Activated naive CD4-positive, alpha-beta T cell treated with anti-CD3 and anti-CD28 coated beads for 36 hours (primary cell): ENCODE data around the gene PITPNC1. TPM values are rescaled to one million over a fixed set of nuclear protein-coding genes. Genes with fewer than 3 reads are reported as not detected.
"Not testable (repeated sequence)": the region's sequence is repeated elsewhere in the genome, so short reads cannot be mapped to it uniquely, and the experiment has no call there.

ENCODE experiments used
- CTCF ChIA-PET: fragments of 350-600 bp; sonication (Branson Sonifier 250); formaldehyde crosslinking; loops from one replicate; lab custom pipeline; 2021; ENCODE audit warnings: antibody characterized with exemption; lab: Charles Lee
- DNase-seq: peaks from one replicate; pipeline ENCODE4 v3.0.0-alpha.2; 2020
- H3K27ac Mint-ChIP-seq: one replicate; pipeline ENCODE4 v1.8.0; 2021; ENCODE audit warnings: mild to moderate bottlenecking, mixed read lengths
- H3K27me3 Mint-ChIP-seq: one replicate; pipeline ENCODE4 v1.8.0; 2021; ENCODE audit warnings: low read depth, mixed read lengths
- H3K36me3 Mint-ChIP-seq: one replicate; pipeline ENCODE4 v1.8.0; 2021; ENCODE audit warnings: low read depth, mixed read lengths
- H3K4me1 Mint-ChIP-seq: one replicate; pipeline ENCODE4 v1.8.0; 2021; ENCODE audit warnings: low read depth, mixed read lengths
- H3K4me3 Mint-ChIP-seq: one replicate; pipeline ENCODE4 v1.8.0; 2021; ENCODE audit warnings: mild to moderate bottlenecking, moderate library complexity, mixed read lengths
- H3K9me3 Mint-ChIP-seq: one replicate; pipeline ENCODE4 v1.8.0; 2021; ENCODE audit warnings: mixed read lengths
- intact Hi-C: fragments of 100-400 bp; cut with micrococcal nuclease; formaldehyde crosslinking; loops from one replicate; pipeline ENCODE4 v1.15.1; 2023
- total RNA-seq, 2 experiments: library from RNA; stranded (reverse); gene quantifications; one replicate each; pipeline ENCODE4 v1.2.3, GENCODE V29; 2021

Gene PITPNC1
- total RNA-seq, 2 experiments from 2014 or later = 58.7 to 60.0 TPM

GRCh38 chr17:67493812-67494211, 116.7 kb downstream of the PITPNC1 start:
- CTCF ChIA-PET = interaction anchor here (0.5 to 1.3 kb wide), 2 partner anchors 114 to 115 kb away, joined by 4 read pairs; no protein-coding TSS in a partner anchor
- Mint-ChIP-seq H3K27ac (no peak overlapping the region), H3K27me3 (no peaks in the 10 kb centered on the region), H3K9me3 (peaks cover 3% of the 10 kb centered on the region), H3K36me3 (peaks cover 8% of the 10 kb centered on the region), H3K4me1 (peaks cover 66% of the 10 kb centered on the region), H3K4me3 (no peak overlapping the region)
- no peak for DNase-seq
- intact Hi-C loops = no loop called here

GRCh38 chr17:67495534-67495933, 118.5 kb downstream of the PITPNC1 start:
- H3K27ac Mint-ChIP-seq, H3K36me3 Mint-ChIP-seq, CTCF ChIA-PET, H3K27me3 Mint-ChIP-seq, H3K9me3 Mint-ChIP-seq, intact Hi-C loops, DNase-seq, H3K4me3 Mint-ChIP-seq: not testable (repeated sequence)
- H3K4me1 Mint-ChIP-seq = peaks cover 62% of the 10 kb centered on the region

GRCh38 chr17:67496286-67496685, 119.2 kb downstream of the PITPNC1 start:
- intact Hi-C loops = no loop called here
- peaks cover 61% of the 10 kb centered on the region for H3K4me1 Mint-ChIP-seq
- H3K27ac Mint-ChIP-seq = no peak overlapping the region

GRCh38 chr17:67499685-67500084, 122.6 kb downstream of the PITPNC1 start:
- no peak for DNase-seq
- intact Hi-C loops = no loop called here
- Mint-ChIP-seq H3K27me3 (no peaks in the 10 kb centered on the region), H3K4me1 (peaks cover 61% of the 10 kb centered on the region), H3K4me3 (no peak overlapping the region), H3K9me3 (peaks cover 3% of the 10 kb centered on the region), H3K27ac (no peak overlapping the region), H3K36me3 (peaks cover 4% of the 10 kb centered on the region)
- CTCF ChIA-PET = no interaction called here

More at GRCh38 chr17:67496286-67496685, 119.2 kb downstream of the PITPNC1 start:
- DNase-seq = no peak
- Mint-ChIP-seq H3K36me3 (peaks cover 4% of the 10 kb centered on the region), H3K27me3 (no peaks in the 10 kb centered on the region), H3K4me3 (no peak overlapping the region), H3K9me3 (peaks cover 3% of the 10 kb centered on the region)
- CTCF ChIA-PET = interaction anchor here (1.1 kb wide), 1 partner anchor 107 kb away, joined by 4 read pairs; no protein-coding TSS in a partner anchor

GRCh38 chr17:67500261-67500660, 123.2 kb downstream of the PITPNC1 start:
- CTCF ChIA-PET = no interaction called here
- Mint-ChIP-seq H3K27ac (no peak overlapping the region), H3K36me3 (peaks cover 4% of the 10 kb centered on the region), H3K4me3 (no peak overlapping the region), H3K9me3 (peaks cover 3% of the 10 kb centered on the region), H3K4me1 (peaks cover 67% of the 10 kb centered on the region), H3K27me3 (no peaks in the 10 kb centered on the region)
- intact Hi-C loops = no loop called here
- DNase-seq = no peak

- Mint-ChIP-seq H3K27me3 (no peaks in the 10 kb centered on the region), H3K27ac (no peak overlapping the region), H3K36me3 (peaks cover 1% of the 10 kb centered on the region), H3K9me3 (no peaks in the 10 kb centered on the region), H3K4me3 (no peak overlapping the region), H3K4me1 (peaks cover 65% of the 10 kb centered on the region)
- CTCF ChIA-PET = no interaction called here
- intact Hi-C loops = no loop called here
- DNase-seq = no peak
Measured at GRCh38 chr17:67500677-67501300, 123.7 kb downstream of the PITPNC1 start.

- H3K4me1 Mint-ChIP-seq = peaks cover 63% of the 10 kb centered on the region
- CTCF ChIA-PET = interaction anchor here (0.6 to 1.9 kb wide), 3 partner anchors 27 to 963 kb away, joined by 3 to 7 read pairs (median 4); no protein-coding TSS in a partner anchor
- H3K4me3 Mint-ChIP-seq = no peak overlapping the region
Measured at GRCh38 chr17:67502151-67502550, 125.1 kb downstream of the PITPNC1 start.

GRCh38 chr17:67503184-67503583, 126.1 kb downstream of the PITPNC1 start:
- CTCF ChIA-PET = interaction anchor here (1.9 kb wide), 1 partner anchor 127 kb away, joined by 7 read pairs; no protein-coding TSS in a partner anchor
- peaks cover 9% of the 10 kb centered on the region for H3K36me3 Mint-ChIP-seq
- intact Hi-C loops = no loop called here
- peaks cover 9% of the 10 kb centered on the region for H3K9me3 Mint-ChIP-seq
- DNase-seq = peak; percentile 54
- peaks cover 66% of the 10 kb centered on the region for H3K4me1 Mint-ChIP-seq
- H3K27me3 Mint-ChIP-seq = no peaks in the 10 kb centered on the region
- H3K27ac Mint-ChIP-seq = no peak overlapping the region
- no peak overlapping the region for H3K4me3 Mint-ChIP-seq

More at GRCh38 chr17:67502151-67502550, 125.1 kb downstream of the PITPNC1 start:
- DNase-seq = no peak
- Mint-ChIP-seq H3K27me3 (no peaks in the 10 kb centered on the region), H3K27ac (no peak overlapping the region), H3K36me3 (peaks cover 3% of the 10 kb centered on the region), H3K9me3 (peaks cover 3% of the 10 kb centered on the region)
- intact Hi-C loops = no loop called here

- H3K27ac Mint-ChIP-seq = no peak overlapping the region
- intact Hi-C loops = no loop called here
Measured at GRCh38 chr17:67503739-67504138, 126.7 kb downstream of the PITPNC1 start.

GRCh38 chr17:67504182-67504581, 127.1 kb downstream of the PITPNC1 start:
- Mint-ChIP-seq H3K27me3 (no peaks in the 10 kb centered on the region), H3K4me3 (no peak overlapping the region), H3K36me3 (peaks cover 9% of the 10 kb centered on the region), H3K4me1 (peaks cover 62% of the 10 kb centered on the region), H3K27ac (no peak overlapping the region), H3K9me3 (peaks cover 12% of the 10 kb centered on the region)
- intact Hi-C loops = no loop called here
- CTCF ChIA-PET = interaction anchor here (0.6 kb wide), 2 partner anchors 84 to 122 kb away, joined by 4 to 5 read pairs; no protein-coding TSS in a partner anchor
- no peak for DNase-seq

More at GRCh38 chr17:67503739-67504138, 126.7 kb downstream of the PITPNC1 start:
- DNase-seq = no peak
- CTCF ChIA-PET = no interaction called here
- H3K36me3 Mint-ChIP-seq = peaks cover 9% of the 10 kb centered on the region
- no peak overlapping the region for H3K4me3 Mint-ChIP-seq
- peaks cover 12% of the 10 kb centered on the region for H3K9me3 Mint-ChIP-seq
- no peaks in the 10 kb centered on the region for H3K27me3 Mint-ChIP-seq
- peaks cover 64% of the 10 kb centered on the region for H3K4me1 Mint-ChIP-seq

GRCh38 chr17:67506966-67507365, 129.9 kb downstream of the PITPNC1 start:
- intact Hi-C loops = no loop called here
- DNase-seq = peak; percentile 14
- H3K4me1 Mint-ChIP-seq = peaks cover 52% of the 10 kb centered on the region
- CTCF ChIA-PET = no interaction called here
- H3K4me3 Mint-ChIP-seq = no peak overlapping the region
- H3K27me3 Mint-ChIP-seq = no peaks in the 10 kb centered on the region
- H3K9me3 Mint-ChIP-seq = peaks cover 12% of the 10 kb centered on the region
- peaks cover 9% of the 10 kb centered on the region for H3K36me3 Mint-ChIP-seq
- peak overlapping the region; percentile 3 for H3K27ac Mint-ChIP-seq

- CTCF ChIA-PET = interaction anchor here (0.9 kb wide), 1 partner anchor 50 kb away, joined by 3 read pairs; no protein-coding TSS in a partner anchor
- H3K4me3 Mint-ChIP-seq = no peak overlapping the region
Measured at GRCh38 chr17:67509390-67510287, 132.6 kb downstream of the PITPNC1 start.

More at GRCh38 chr17:67509390-67510287, 132.6 kb downstream of the PITPNC1 start:
- H3K27me3 Mint-ChIP-seq = no peaks in the 10 kb centered on the region
- H3K27ac Mint-ChIP-seq = no peak overlapping the region
- intact Hi-C loops = no loop called here
- H3K36me3 Mint-ChIP-seq = peaks cover 9% of the 10 kb centered on the region
- DNase-seq = no peak
- H3K4me1 Mint-ChIP-seq = peaks cover 34% of the 10 kb centered on the region
- H3K9me3 Mint-ChIP-seq = peaks cover 12% of the 10 kb centered on the region
